AG04450 (cell line): Measurements from ENCODE around the gene THADA. TPM values are rescaled to one million over a fixed set of nuclear protein-coding genes. Genes with fewer than 3 reads are reported as not detected.

Experiments
- CTCF ChIA-PET: fragments of 300-600, 350-600 bp; formaldehyde crosslinking; extraction: SDS; loops from one replicate; lab custom pipeline; 2022; ENCODE audit warnings: antibody characterized with exemption, inconsistent platforms; lab: Charles Lee
- POLR2A ChIA-PET: fragments of 350-600 bp; formaldehyde crosslinking; extraction: SDS; loops from one replicate; lab custom pipeline; 2021; ENCODE audit warnings: antibody characterized with exemption, inconsistent platforms; lab: Yijun Ruan, JAX
- DNase-seq: peaks from one replicate; pipeline ENCODE4 v3.0.0-alpha.2; 2011; ENCODE audit warnings: low read depth, low spot score
- H3K27ac ChIP-seq: one replicate; pipeline ENCODE4 v1.5.1; 2012; ENCODE audit warnings: low read depth, low read length, control low read depth
- H3K27me3 ChIP-seq: one replicate; pipeline ENCODE4 v1.6.0; 2012; ENCODE audit warnings: low read length; ENCODE audit not compliant: control insufficient read depth, insufficient read depth
- H3K4me3 ChIP-seq: 2 replicates; pipeline ENCODE4 v1.5.1; 2011; ENCODE audit warnings: mild to moderate bottlenecking, low read depth, low read length, control low read depth
- H3K9me3 ChIP-seq: 2 replicates; pipeline ENCODE4 v1.5.1; 2012; ENCODE audit warnings: low read length; ENCODE audit not compliant: control insufficient read depth, insufficient read depth
- polyA plus RNA-seq: library from polyadenylated mRNA; depleted of rRNA; stranded (reverse); fragments of >200 nt; gene quantifications from 2 replicates; pipeline ENCODE4 v1.2.3, GENCODE V29; 2011
- TF ChIP-seq, protein P1 (sequence below): IDR thresholded peaks from 2 replicates; pipeline ENCODE4 v1.5.1; 2011; ENCODE audit warnings: low read depth, low read length, control low read depth, inconsistent platforms

The THADA gene
- polyA plus RNA-seq, 1 experiment = 15.0 TPM

DNA sequence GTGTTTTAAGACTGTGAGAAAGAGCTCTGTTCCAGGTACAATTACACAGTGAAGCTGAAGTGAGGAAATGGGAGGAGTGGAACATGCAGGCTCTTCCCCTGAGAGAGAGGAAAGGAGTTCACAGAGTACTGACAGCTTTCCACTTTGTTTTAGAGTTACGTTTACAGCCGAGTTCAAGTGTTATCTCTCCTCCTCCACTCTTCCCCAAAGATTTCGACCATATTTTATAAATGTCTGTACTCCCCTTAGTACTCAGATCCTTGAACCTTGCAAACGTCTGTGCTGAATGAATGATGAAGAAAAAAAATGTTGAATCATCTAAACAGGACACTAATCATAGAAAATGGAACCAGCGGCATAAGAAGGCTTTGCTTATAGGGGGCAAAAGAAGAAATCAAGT, 121.6 kb downstream of the THADA start:
- ChIA-PET POLR2A (no interaction called here), CTCF (interaction anchor here (4.2 kb wide), 1 partner anchor 10 kb away, joined by 19 read pairs; no protein-coding TSS in a partner anchor)
- no peak overlapping the region for H3K4me3 ChIP-seq
- no peak for DNase-seq
- H3K27me3 ChIP-seq = no peaks in the 10 kb centered on the region
- no peak overlapping the region for H3K27ac ChIP-seq
- no peaks in the 10 kb centered on the region for H3K9me3 ChIP-seq
- TF ChIP-seq, protein P1, sequence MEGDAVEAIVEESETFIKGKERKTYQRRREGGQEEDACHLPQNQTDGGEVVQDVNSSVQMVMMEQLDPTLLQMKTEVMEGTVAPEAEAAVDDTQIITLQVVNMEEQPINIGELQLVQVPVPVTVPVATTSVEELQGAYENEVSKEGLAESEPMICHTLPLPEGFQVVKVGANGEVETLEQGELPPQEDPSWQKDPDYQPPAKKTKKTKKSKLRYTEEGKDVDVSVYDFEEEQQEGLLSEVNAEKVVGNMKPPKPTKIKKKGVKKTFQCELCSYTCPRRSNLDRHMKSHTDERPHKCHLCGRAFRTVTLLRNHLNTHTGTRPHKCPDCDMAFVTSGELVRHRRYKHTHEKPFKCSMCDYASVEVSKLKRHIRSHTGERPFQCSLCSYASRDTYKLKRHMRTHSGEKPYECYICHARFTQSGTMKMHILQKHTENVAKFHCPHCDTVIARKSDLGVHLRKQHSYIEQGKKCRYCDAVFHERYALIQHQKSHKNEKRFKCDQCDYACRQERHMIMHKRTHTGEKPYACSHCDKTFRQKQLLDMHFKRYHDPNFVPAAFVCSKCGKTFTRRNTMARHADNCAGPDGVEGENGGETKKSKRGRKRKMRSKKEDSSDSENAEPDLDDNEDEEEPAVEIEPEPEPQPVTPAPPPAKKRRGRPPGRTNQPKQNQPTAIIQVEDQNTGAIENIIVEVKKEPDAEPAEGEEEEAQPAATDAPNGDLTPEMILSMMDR = no peak

DNA sequence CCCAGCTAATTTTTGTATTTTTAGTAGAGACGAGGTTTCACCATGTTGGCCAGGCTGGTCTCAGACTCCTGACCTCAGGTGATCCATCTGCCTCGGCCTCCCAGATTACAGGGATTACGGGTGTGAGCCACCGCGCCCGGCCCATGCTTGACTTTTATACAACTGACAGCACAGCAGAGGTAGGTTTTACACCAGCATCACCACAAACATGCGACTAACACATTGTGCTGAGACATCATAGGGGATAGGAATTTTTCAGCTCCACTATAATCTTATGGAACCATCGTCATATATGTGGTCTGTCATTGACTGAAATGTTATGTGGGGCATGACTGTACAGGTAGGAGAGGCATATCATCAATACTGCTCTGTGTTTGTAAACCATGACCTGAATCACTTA, 122.1 kb downstream of the THADA start:
- TF ChIP-seq, protein P1 = no peak
- Histone ChIP-seq H3K4me3 (no peak overlapping the region), H3K27me3 (no peaks in the 10 kb centered on the region), H3K27ac (no peak overlapping the region), H3K9me3 (no peaks in the 10 kb centered on the region)
- ChIA-PET CTCF (interaction anchor here (4.2 kb wide), 1 partner anchor 11 kb away, joined by 19 read pairs; no protein-coding TSS in a partner anchor), POLR2A (no interaction called here)
- DNase-seq = no peak

DNA sequence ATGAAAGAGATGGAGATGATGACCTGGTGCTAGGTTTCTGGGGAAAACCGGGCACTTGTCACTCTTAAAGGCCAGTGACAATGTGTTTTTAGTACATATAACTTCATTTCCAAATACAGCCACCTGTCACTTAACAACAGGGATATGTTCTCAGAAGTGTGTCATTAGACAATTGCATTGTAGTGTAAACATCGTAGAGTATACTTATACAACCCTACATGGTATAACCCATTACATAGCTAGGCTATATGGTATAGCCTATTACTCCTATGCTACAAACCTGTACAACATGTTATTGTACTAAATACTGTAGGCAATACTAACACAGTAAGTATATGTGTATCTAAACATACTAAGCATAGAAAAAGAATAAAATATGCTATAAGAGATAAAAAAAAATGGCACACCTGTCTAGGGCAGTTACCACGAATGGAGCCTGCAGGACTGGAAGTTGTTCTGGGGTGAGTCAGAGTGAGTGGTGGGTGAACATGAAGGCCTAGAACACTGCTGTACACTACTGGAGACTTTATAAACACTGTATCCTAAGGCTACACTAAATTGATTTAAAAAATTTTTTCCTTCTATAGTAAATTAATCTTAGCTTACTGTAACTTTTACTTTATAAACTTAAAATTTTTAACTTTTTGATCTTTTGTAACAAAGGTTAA, 123.2 kb downstream of the THADA start:
- ChIA-PET POLR2A (no interaction called here), CTCF (interaction anchor here (4.2 kb wide), 1 partner anchor 12 kb away, joined by 19 read pairs; no protein-coding TSS in a partner anchor)
- Histone ChIP-seq H3K4me3 (no peak overlapping the region), H3K27ac (no peak overlapping the region), H3K9me3 (no peaks in the 10 kb centered on the region), H3K27me3 (no peaks in the 10 kb centered on the region)
- TF ChIP-seq, protein P1 = no peak
- no peak for DNase-seq

DNA sequence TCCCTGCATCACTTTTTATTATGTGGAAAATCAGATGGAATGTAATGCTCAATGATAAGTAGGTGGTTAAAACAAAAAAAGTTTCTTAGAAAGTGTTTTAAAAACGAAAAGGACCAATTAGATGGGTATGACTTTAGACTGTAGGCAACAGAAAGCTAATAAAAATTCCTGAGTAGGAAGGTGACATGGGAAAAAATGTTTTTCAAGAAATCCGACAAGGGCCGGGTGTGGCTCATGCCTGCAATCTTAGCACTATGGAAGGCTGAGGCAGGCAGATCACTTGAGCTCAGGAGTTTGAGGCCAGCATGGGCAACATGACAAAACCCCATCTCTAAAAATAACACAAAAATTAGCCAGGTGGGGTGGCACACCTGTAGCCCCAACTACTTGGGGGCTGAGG, 126.1 kb downstream of the THADA start:
- ChIA-PET CTCF (interaction anchor here (1.0 kb wide), 2 partner anchors 14 to 241 kb away, joined by 6 to 9 read pairs; no protein-coding TSS in a partner anchor), POLR2A (no interaction called here)
- Histone ChIP-seq H3K27ac (no peak overlapping the region), H3K4me3 (no peak overlapping the region), H3K9me3 (no peaks in the 10 kb centered on the region), H3K27me3 (no peaks in the 10 kb centered on the region)
- TF ChIP-seq, protein P1 = no peak
- no peak for DNase-seq

DNA sequence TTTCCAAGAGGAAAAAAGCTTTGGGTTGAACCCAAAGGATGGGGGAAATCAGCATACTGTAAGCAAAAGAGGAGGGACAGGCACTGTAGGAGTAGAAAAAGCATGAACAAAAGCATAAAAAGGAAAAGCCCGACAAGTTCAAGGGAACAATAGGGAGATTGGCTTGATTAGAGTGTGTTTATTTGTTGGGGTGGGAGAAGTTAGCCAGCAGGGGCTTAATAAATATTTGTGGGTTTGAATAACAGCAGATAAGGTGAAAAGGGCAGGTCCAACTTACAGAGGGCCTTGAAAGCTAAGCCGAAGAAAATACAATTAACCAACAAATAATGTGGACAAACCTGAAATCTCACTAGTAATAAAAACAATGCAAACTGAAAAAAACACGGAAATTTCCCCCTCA, 126.7 kb downstream of the THADA start:
- ChIA-PET CTCF (interaction anchor here (1.0 kb wide), 1 partner anchor 15 kb away, joined by 9 read pairs; no protein-coding TSS in a partner anchor), POLR2A (no interaction called here)
- DNase-seq = no peak
- no peaks in the 10 kb centered on the region for H3K9me3 ChIP-seq
- TF ChIP-seq, protein P1 = no peak
- no peaks in the 10 kb centered on the region for H3K27me3 ChIP-seq
- H3K27ac ChIP-seq = no peak overlapping the region
- H3K4me3 ChIP-seq = no peak overlapping the region
